ENCODE measurements around the gene LEF1. TPM values are rescaled to one million over a fixed set of nuclear protein-coding genes. Genes with fewer than 3 reads are reported as not detected.

The LEF1 gene
- total and polyA plus RNA-seq, 8 donors = 0.81 to 11.0 (median 3.0) TPM; not detected in 2

DNA sequence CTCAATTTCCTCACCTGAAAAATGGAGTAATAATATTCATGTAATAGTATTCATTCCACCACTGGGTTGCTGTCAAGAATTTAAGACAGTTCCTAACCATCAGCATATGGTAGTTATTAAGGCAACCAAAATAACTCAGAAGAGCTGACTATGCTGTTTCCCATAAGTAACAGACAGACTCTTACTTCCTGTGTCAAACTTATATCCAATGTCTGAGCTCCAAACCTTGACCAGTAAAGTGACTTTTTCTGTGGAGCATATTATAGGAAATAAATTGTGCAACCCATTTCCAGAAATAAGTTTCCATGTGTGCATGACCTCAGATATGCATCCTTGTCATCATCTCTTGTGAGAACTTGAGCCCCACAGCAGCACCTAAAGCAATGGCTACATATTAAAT, 100.3 kb downstream of the LEF1 start:
- Histone ChIP-seq H3K36me3 (no peaks in the 10 kb centered on the region), H3K4me3 (no peak overlapping the region), H3K27ac (no peak overlapping the region), H3K9me3 (no peaks in the 10 kb centered on the region), H3K4me1 (no peaks in the 10 kb centered on the region), H3K27me3 (no peaks in the 10 kb centered on the region)
- intact Hi-C loops (cut with DNase I; ENCODE audit: low total_unique reads) = no loop called here
- no peak for TF ChIP-seq EP300 (IDR thresholded peaks at IDR 0.05)
- TF ChIP-seq, protein P1, sequence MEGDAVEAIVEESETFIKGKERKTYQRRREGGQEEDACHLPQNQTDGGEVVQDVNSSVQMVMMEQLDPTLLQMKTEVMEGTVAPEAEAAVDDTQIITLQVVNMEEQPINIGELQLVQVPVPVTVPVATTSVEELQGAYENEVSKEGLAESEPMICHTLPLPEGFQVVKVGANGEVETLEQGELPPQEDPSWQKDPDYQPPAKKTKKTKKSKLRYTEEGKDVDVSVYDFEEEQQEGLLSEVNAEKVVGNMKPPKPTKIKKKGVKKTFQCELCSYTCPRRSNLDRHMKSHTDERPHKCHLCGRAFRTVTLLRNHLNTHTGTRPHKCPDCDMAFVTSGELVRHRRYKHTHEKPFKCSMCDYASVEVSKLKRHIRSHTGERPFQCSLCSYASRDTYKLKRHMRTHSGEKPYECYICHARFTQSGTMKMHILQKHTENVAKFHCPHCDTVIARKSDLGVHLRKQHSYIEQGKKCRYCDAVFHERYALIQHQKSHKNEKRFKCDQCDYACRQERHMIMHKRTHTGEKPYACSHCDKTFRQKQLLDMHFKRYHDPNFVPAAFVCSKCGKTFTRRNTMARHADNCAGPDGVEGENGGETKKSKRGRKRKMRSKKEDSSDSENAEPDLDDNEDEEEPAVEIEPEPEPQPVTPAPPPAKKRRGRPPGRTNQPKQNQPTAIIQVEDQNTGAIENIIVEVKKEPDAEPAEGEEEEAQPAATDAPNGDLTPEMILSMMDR (IDR thresholded peaks at IDR 0.05) = no peak
- no peak for TF ChIP-seq POLR2AphosphoS5 (IDR thresholded peaks at IDR 0.05)
- no peak for TF ChIP-seq POLR2A (IDR thresholded peaks at IDR 0.05)
- no peak for DNase-seq

DNA sequence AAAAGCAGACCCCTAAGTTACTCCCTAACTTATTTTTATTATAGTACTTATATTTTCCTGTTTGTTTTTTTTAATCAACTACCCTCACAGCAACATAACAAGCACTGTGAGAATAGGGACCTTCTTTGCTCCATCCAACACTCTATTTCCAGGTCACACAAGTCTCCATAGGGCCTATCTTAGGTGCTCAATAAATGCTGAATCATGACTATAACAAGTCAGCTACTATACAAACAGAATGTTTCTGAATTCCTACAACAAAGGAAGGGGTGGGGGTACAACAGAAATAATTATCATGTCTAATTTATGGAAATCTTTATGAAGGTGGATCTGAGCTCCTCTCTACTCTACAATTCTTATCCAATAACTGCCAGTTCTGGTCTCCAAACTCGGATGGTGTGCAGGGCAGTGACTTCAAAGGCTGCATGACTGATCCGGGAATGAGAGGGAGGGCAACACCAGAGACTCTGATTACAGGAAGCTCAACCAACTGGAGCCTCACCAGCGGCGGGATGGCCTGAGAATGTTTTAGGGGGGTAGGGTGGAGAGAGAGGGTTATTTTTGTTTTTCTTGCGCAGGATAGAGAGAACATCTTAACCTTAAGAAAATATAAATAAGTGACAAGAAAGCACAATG, 107.9 kb downstream of the LEF1 start:
- DNase-seq = no peak
- 62 to 74% (median 65%) methylated on average over 5 of the region's 5 CpGs for WGBS, 5 donors
- intact Hi-C loops (cut with DNase I; ENCODE audit: low total_unique reads) = no loop called here

DNA sequence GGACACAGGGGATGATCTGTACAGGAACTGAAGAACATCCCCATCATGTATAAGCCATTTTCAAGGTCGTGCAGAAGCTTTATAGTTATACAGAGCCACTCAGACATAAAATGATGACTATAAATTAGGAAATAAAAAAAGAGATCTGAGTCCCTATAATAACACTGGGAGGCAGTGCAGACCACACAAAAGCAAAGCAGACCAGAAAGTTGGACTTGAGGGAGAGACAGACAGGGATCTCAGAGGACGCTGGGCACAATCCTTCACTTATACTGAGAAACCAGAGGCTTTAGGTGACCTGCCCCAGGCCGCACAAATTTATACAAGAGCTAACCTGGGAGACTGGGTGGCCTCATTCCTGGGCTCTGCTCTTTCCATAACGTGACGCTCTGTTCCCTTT, 108.6 kb downstream of the LEF1 start:
- no peaks in the 10 kb centered on the region for H3K36me3 ChIP-seq
- H3K4me3 ChIP-seq = no peak overlapping the region
- no peak overlapping the region for H3K27ac ChIP-seq
- TF ChIP-seq EP300 (IDR thresholded peaks at IDR 0.05) = no peak
- TF ChIP-seq POLR2A (IDR thresholded peaks at IDR 0.05) = no peak
- TF ChIP-seq, protein P1 (IDR thresholded peaks at IDR 0.05) = no peak
- TF ChIP-seq POLR2AphosphoS5 (IDR thresholded peaks at IDR 0.05) = no peak
- WGBS, 5 donors = 46 to 55% (median 51%) methylated on average over 5 of the region's 5 CpGs
- peaks cover 0 to 8% (median 0%) of the 10 kb centered on the region in 3 donors for H3K27me3 ChIP-seq
- H3K9me3 ChIP-seq = no peaks in the 10 kb centered on the region
- peak in 1 of 2 donors; percentile 60 for DNase-seq
- H3K4me1 ChIP-seq = peaks cover 0 to 4% (median 0%) of the 10 kb centered on the region in 4 donors
- intact Hi-C loops (cut with DNase I; ENCODE audit: low total_unique reads) = no loop called here

More for the DNA sequence above, 107.9 kb downstream of the LEF1 start:
- peaks cover 0 to 8% (median 0%) of the 10 kb centered on the region in 3 donors for H3K27me3 ChIP-seq
- H3K27ac ChIP-seq = no peak overlapping the region
- TF ChIP-seq, protein P1 (IDR thresholded peaks at IDR 0.05) = no peak
- no peak for TF ChIP-seq EP300 (IDR thresholded peaks at IDR 0.05)
- peaks cover 0 to 4% (median 0%) of the 10 kb centered on the region in 4 donors for H3K4me1 ChIP-seq
- H3K9me3 ChIP-seq = no peaks in the 10 kb centered on the region
- H3K4me3 ChIP-seq = no peak overlapping the region
- H3K36me3 ChIP-seq = no peaks in the 10 kb centered on the region

DNA sequence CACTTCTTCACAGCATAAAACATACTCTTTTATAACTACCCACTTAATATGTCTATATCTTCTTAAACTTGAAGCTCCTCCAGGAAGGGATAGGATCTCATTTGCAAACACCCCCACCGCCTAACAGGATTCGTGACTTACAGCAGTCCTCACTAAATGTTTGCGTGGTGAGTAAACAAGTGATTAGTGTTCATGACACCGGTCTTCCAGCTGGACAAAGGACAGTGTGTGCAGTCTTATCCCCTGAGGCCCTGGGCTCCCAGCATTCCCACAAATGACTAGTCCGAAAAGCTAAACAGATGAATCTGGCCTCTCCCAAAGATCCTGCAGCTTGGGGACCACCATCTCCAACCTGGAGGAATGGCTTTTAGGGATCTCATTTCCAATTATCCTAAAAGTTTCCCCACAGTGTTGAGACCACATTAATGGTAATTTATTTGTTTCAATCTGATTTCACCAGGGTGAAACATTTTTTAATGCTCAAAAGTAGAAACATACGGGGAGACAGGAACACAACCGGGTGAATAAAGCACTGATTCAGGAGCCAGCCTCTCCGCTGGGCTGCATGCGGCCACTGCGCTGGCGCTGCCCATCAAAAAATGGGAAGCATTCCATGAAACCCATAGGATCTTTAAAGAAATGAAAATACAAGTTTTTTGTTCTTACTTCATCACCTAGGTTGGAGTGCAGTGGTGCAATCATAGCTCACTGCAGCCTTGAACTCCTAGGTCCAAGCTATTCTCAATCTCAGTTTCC, 109.9 kb downstream of the LEF1 start:
- Histone ChIP-seq H3K4me3 (no peak overlapping the region), H3K27ac (no peak overlapping the region), H3K4me1 (peaks cover 0 to 4% (median 0%) of the 10 kb centered on the region in 4 donors), H3K36me3 (no peaks in the 10 kb centered on the region), H3K9me3 (no peaks in the 10 kb centered on the region), H3K27me3 (peaks cover 0 to 8% (median 0%) of the 10 kb centered on the region in 3 donors)
- intact Hi-C loops (cut with DNase I; ENCODE audit: low total_unique reads) = no loop called here
- peak in 1 of 2 donors; percentile 26 for DNase-seq
- WGBS, 5 donors = 62 to 70% (median 63%) methylated on average over 11 of the region's 11 CpGs
- TF ChIP-seq POLR2AphosphoS5 (IDR thresholded peaks at IDR 0.05) (no peak), POLR2A (IDR thresholded peaks at IDR 0.05) (no peak), EP300 (IDR thresholded peaks at IDR 0.05) (no peak)
- TF ChIP-seq, protein P1 (IDR thresholded peaks at IDR 0.05) = no peak

All from stomach (tissue), 9 donors.